K562 (cell line): ENCODE data around the gene CDC45. TPM values are rescaled to one million over a fixed set of nuclear protein-coding genes. Genes with fewer than 3 reads are reported as not detected.
A peak's percentile ranks its signal among the peaks of the same experiment; 100 is the strongest.

ENCODE experiments used
- ARID3B ChIP-seq: fragments of 250-450 bp; sonication (Bioruptor Pico); IDR thresholded peaks from 2 replicates; pipeline ENCODE4 v1.4.0; 2020; ENCODE audit warnings: borderline replicate concordance
- ATF7 ChIP-seq: fragments of 450-650 bp; IDR thresholded peaks from 2 replicates; pipeline ENCODE4 v1.7.1; 2014; ENCODE audit warnings: mild to moderate bottlenecking, moderate library complexity
- CHD1 ChIP-seq: fragments of 200-600 bp; sonication (generic); IDR thresholded peaks from one replicate; pipeline ENCODE4 v1.6.1; 2012; ENCODE audit warnings: mild to moderate bottlenecking, moderate library complexity, low read length, inconsistent platforms
- CTBP1 ChIP-seq: fragments of 450-650 bp; IDR thresholded peaks from 2 replicates; pipeline ENCODE4 v1.6.1; 2016; ENCODE audit warnings: borderline replicate concordance
- E2F3 ChIP-seq: fragments of 250-450 bp; sonication (Bioruptor Pico); IDR thresholded peaks from 2 replicates; pipeline ENCODE4 v1.4.0; 2020; ENCODE audit warnings: mild to moderate bottlenecking
- FOXA3 ChIP-seq, 2 experiments: fragments of 450-650 bp in 1 of 2; sonication (generic) in 1 of 2; formaldehyde crosslinking; IDR thresholded peaks in 1 of 2; conservative IDR thresholded peaks in 1 of 2; 2 replicates each; pipeline versions ENCODE4 v1.4.0 to v1.8.0; 2020 to 2022; ENCODE audit warnings: mild to moderate bottlenecking in 2 of 2, missing genetic modification reagents in 1 of 2
- GTF2B ChIP-seq: IDR thresholded peaks from 2 replicates; pipeline ENCODE4 v1.6.1; 2011; ENCODE audit not compliant: insufficient read length; ENCODE audit errors: extremely low read depth
- ILF3 ChIP-seq: fragments of 450-650 bp; IDR thresholded peaks from 2 replicates; pipeline ENCODE4 v1.6.1; 2018; ENCODE audit warnings: antibody characterized with exemption, mild to moderate bottlenecking, moderate library complexity, borderline replicate concordance
- KAT8 ChIP-seq: fragments of 450-650 bp; IDR thresholded peaks from 2 replicates; pipeline ENCODE4 v1.6.1; 2016; ENCODE audit warnings: low read depth, mild to moderate bottlenecking
- LEF1 ChIP-seq: fragments of 450-650 bp; IDR thresholded peaks from 2 replicates; pipeline ENCODE4 v1.6.1; 2016; ENCODE audit warnings: mild to moderate bottlenecking
- MCM7 ChIP-seq, 2 experiments: fragments of 450-650 bp; IDR thresholded peaks; 2 replicates each; pipeline ENCODE4 v1.6.1; 2016 to 2018
- MTA3 ChIP-seq: fragments of 450-650 bp; formaldehyde crosslinking; IDR thresholded peaks from 2 replicates; pipeline ENCODE4 v1.6.1; 2017; ENCODE audit warnings: mild to moderate bottlenecking, borderline replicate concordance
- NBN ChIP-seq: fragments of 450-650 bp; IDR thresholded peaks from 2 replicates; pipeline ENCODE4 v1.6.1; 2016; ENCODE audit warnings: low read depth, mild to moderate bottlenecking
- NFE2L1 ChIP-seq: fragments of 450-650 bp; IDR thresholded peaks from 2 replicates; pipeline ENCODE4 v1.6.1; 2016; ENCODE audit warnings: missing genetic modification characterization, low read depth, mild to moderate bottlenecking, missing compliant biosample characterization, moderate library complexity, borderline replicate concordance
- NFRKB ChIP-seq: fragments of 450-650 bp; IDR thresholded peaks from 2 replicates; pipeline ENCODE4 v1.6.1; 2016; ENCODE audit warnings: low read depth
- NR0B1 ChIP-seq: fragments of 450-650 bp; IDR thresholded peaks from one replicate; pipeline ENCODE4 v1.6.1; 2018; ENCODE audit warnings: mild to moderate bottlenecking, moderate library complexity; ENCODE audit not compliant: partially characterized antibody
- NR1H2 ChIP-seq: sonication (generic); formaldehyde crosslinking; IDR thresholded peaks from 2 replicates; pipeline ENCODE4 v1.4.0; 2020; ENCODE audit warnings: mild to moderate bottlenecking, missing genetic modification reagents
- POLR2B ChIP-seq: fragments of 450-650 bp; IDR thresholded peaks from 2 replicates; pipeline ENCODE4 v1.6.1; 2018; ENCODE audit warnings: low read depth; ENCODE audit not compliant: partially characterized antibody
- SMARCB1 ChIP-seq: IDR thresholded peaks from 2 replicates; pipeline ENCODE4 v1.6.1; 2011; ENCODE audit warnings: improper control_type of control experiment, low read depth; ENCODE audit not compliant: insufficient read length
- SREBF1 ChIP-seq: fragments of 150-350 bp; IDR thresholded peaks from 2 replicates; pipeline ENCODE4 v1.6.1; 2014; ENCODE audit warnings: antibody characterized with exemption, low read depth, low read length, borderline replicate concordance
- TAF1 ChIP-seq: IDR thresholded peaks from 2 replicates; pipeline ENCODE4 v1.6.1; 2011; ENCODE audit warnings: mild to moderate bottlenecking, low read length, moderate library complexity; ENCODE audit not compliant: insufficient read depth, control insufficient read depth, severe bottlenecking; ENCODE audit errors: extremely low read depth
- ZNF280B ChIP-seq: fragments of 250-450 bp; sonication (Bioruptor Pico); IDR thresholded peaks from 2 replicates; pipeline ENCODE4 v1.5.1; 2021; ENCODE audit warnings: mild to moderate bottlenecking
- ZNF436 ChIP-seq: fragments of 250-450, 450-650 bp; sonication (Bioruptor Pico); formaldehyde crosslinking; IDR thresholded peaks from 2 replicates; pipeline ENCODE4 v1.7.0; 2020; ENCODE audit warnings: mild to moderate bottlenecking
- ZNF717 ChIP-seq: fragments of 250-450 bp; sonication (Bioruptor Pico); IDR thresholded peaks from 2 replicates; pipeline ENCODE4 v1.5.0; 2021
- ZNF77 ChIP-seq: fragments of 250-450 bp; sonication (Bioruptor Pico); IDR thresholded peaks from 2 replicates; pipeline ENCODE4 v1.5.0; 2020
- polyA plus RNA-seq, 8 experiments: library from polyadenylated mRNA; depleted of rRNA in 4 of 8; stranded (reverse) in 5 of 8; unstranded in 3 of 8; fragments of >200 nt; fragmentation: Nextera tagmentation in 2 of 8; fragmentation: Illumina TruSeq in 1 of 8; extraction: Ambion mirVana in 2 of 8; extraction: Trizol in 1 of 8; gene quantifications; 2 replicates each; pipeline versions ENCODE4 v1.2.1 to v1.2.3, GENCODE V29; 2011 to 2014; ENCODE audit warnings: inconsistent platforms in 1 of 8, missing spikeins in 1 of 8
- total RNA-seq, 7 experiments: library from RNA; depleted of rRNA in 6 of 7; stranded (reverse); fragments of >200 nt in 6 of 7; fragmentation: Illumina TruSeq in 2 of 7; extraction: Trizol in 2 of 7; gene quantifications; 2 replicates each; pipeline versions ENCODE4 v1.2.1 to v1.2.3, GENCODE V29; 2011 to 2021; ENCODE audit warnings: low replicate concordance in 1 of 7

Gene CDC45
- total and polyA plus RNA-seq, 9 of the 15 experiments (the other 6 are each of a cell fraction or from before 2014, with no cell fraction given), result 251 to 580 (median 410) TPM

- TF ChIP-seq E2F3, result no peak
- TF ChIP-seq NBN, result peak; percentile 74; the same call in 1 of the 2 replicates
- peak in 1 of 2 experiments; percentile 7; a peak in 1 of 4 replicates for TF ChIP-seq FOXA3 (CRISPR knock-in tag; conservative IDR thresholded peaks at IDR 0.05 in 1 of 2, IDR thresholded peaks at IDR 0.05 in 1 of 2)
- no peak for TF ChIP-seq KAT8
- 0 out of 2 replicates have a peak, but pooled peaks have one; percentile 73 for TF ChIP-seq ARID3B (CRISPR knock-in tag)
- TF ChIP-seq NR0B1, result no peak
- peak; percentile 17 for TF ChIP-seq CHD1
- TF ChIP-seq NR1H2 (CRISPR knock-in tag), result no peak
- no peak for TF ChIP-seq LEF1
- no peak; the same call in 1 of the 2 replicates for TF ChIP-seq ATF7
- no peak for TF ChIP-seq ZNF280B (CRISPR knock-in tag)
- TF ChIP-seq GTF2B, result no peak
- TF ChIP-seq CTBP1, result no peak
- TF ChIP-seq MTA3, result no peak
- TF ChIP-seq NFRKB, result peak; percentile 19; the same call in 1 of the 2 replicates
- TF ChIP-seq ZNF717 (CRISPR knock-in tag), result no peak
- TF ChIP-seq ZNF77 (CRISPR knock-in tag), result no peak
- no peak for TF ChIP-seq NFE2L1 (tag)
- TF ChIP-seq ILF3, result no peak
- no peak for TF ChIP-seq MCM7 (IDR thresholded peaks at IDR 0.05)
- TF ChIP-seq POLR2B, result peak; percentile 35
- TF ChIP-seq ZNF436 (CRISPR knock-in tag), result no peak
- no peak for TF ChIP-seq SMARCB1
- no peak for TF ChIP-seq SREBF1
- TF ChIP-seq TAF1, result no peak
Observed at GRCh38 chr22:19446603-19447329, 33.0 kb upstream of the CDC45 start (continued).
